Activated CD8-positive, alpha-beta T cell treated with anti-CD3 and anti-CD28 coated beads for 36 hours (primary cell): ENCODE data around the gene NAT9. TPM values are rescaled to one million over a fixed set of nuclear protein-coding genes. Genes with fewer than 3 reads are reported as not detected.

ENCODE experiments used
- ATAC-seq: fragments of 200-7000 bp; cut with Tn5 transposase; one replicate; pipeline ENCODE4 v1.10.0; 2021; ENCODE audit warnings: mild to moderate bottlenecking, moderate library complexity
- CTCF ChIA-PET: fragments of 350-600 bp; sonication (Branson Sonifier 250); formaldehyde crosslinking; loops from one replicate; lab custom pipeline; 2021; ENCODE audit warnings: antibody characterized with exemption; lab: Charles Lee
- POLR2A ChIA-PET: fragments of 350-600 bp; sonication (Branson Sonifier 250); formaldehyde crosslinking; loops from one replicate; lab custom pipeline; 2021; ENCODE audit warnings: antibody characterized with exemption; lab: Charles Lee
- DNase-seq: peaks from one replicate; pipeline ENCODE4 v3.0.0-alpha.2; 2020
- H3K27ac Mint-ChIP-seq: one replicate; pipeline ENCODE4 v1.8.0; 2021; ENCODE audit warnings: mild to moderate bottlenecking, mixed read lengths
- H3K27me3 Mint-ChIP-seq: one replicate; pipeline ENCODE4 v1.8.0; 2021; ENCODE audit warnings: mixed read lengths
- H3K36me3 Mint-ChIP-seq: one replicate; pipeline ENCODE4 v1.8.0; 2021; ENCODE audit warnings: low read depth, mixed read lengths
- H3K4me1 Mint-ChIP-seq: one replicate; pipeline ENCODE4 v1.8.0; 2021; ENCODE audit warnings: low read depth, mixed read lengths
- H3K4me3 Mint-ChIP-seq: one replicate; pipeline ENCODE4 v1.8.0; 2021; ENCODE audit warnings: mild to moderate bottlenecking, moderate library complexity, mixed read lengths
- H3K9me3 Mint-ChIP-seq: one replicate; pipeline ENCODE4 v1.8.0; 2021; ENCODE audit warnings: mixed read lengths
- intact Hi-C: fragments of 100-400 bp; cut with micrococcal nuclease; formaldehyde crosslinking; loops from one replicate; pipeline ENCODE4 v1.10.0; 2022
- total RNA-seq, 2 experiments: library from RNA; stranded (reverse); gene quantifications; one replicate each; pipeline ENCODE4 v1.2.3, GENCODE V29; 2021
- TF ChIP-seq, protein P1 (sequence below): fragments of 200-600 bp; IDR thresholded peaks from one replicate; pipeline ENCODE4 v1.8.0; 2022; ENCODE audit warnings: antibody characterized with exemption, mild to moderate bottlenecking

Gene NAT9
- total RNA-seq, 2 experiments from 2014 or later = 35.5 to 42.4 TPM

DNA sequence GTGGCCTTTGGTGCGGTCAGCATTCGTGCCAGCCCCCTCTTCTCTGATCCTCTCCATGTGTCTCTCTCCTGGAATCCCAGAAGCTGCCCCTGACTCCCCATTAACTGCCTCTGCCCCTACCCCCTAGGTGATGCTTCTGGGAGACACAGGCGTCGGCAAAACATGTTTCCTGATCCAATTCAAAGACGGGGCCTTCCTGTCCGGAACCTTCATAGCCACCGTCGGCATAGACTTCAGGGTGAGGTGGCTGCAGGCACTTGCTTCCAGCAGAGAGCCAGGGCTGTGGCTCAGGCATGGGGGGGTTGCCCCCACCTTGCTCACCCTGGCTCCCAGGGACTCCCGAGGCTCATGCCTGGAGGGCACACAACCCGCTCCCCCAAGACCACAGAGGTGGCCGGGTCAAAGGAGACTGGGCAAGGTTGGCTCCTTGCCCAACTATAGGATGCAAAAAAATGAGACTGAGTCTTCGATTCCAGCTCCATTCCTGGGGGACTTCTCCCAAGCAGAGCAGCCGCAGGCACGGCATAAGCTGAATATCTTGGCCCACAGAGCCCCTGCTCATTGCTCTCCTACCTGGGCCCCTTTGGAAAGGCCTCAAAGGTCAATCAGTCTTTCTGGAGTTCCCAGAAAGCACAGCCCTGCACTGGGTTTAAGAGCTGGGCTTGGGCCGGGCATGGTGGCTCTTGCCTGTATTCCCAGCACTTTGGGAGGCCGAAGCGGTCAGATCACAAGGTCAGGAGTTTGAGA is 35.3 kb downstream of the NAT9 start:
- TF ChIP-seq, protein P1, sequence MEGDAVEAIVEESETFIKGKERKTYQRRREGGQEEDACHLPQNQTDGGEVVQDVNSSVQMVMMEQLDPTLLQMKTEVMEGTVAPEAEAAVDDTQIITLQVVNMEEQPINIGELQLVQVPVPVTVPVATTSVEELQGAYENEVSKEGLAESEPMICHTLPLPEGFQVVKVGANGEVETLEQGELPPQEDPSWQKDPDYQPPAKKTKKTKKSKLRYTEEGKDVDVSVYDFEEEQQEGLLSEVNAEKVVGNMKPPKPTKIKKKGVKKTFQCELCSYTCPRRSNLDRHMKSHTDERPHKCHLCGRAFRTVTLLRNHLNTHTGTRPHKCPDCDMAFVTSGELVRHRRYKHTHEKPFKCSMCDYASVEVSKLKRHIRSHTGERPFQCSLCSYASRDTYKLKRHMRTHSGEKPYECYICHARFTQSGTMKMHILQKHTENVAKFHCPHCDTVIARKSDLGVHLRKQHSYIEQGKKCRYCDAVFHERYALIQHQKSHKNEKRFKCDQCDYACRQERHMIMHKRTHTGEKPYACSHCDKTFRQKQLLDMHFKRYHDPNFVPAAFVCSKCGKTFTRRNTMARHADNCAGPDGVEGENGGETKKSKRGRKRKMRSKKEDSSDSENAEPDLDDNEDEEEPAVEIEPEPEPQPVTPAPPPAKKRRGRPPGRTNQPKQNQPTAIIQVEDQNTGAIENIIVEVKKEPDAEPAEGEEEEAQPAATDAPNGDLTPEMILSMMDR = no peak
- intact Hi-C loops = loop anchor here (5.0 kb wide), 1 partner anchor 121 kb away; no protein-coding TSS in a partner anchor
- no peak for ATAC-seq
- peaks cover 79% of the 10 kb centered on the region for H3K4me1 Mint-ChIP-seq
- ChIA-PET CTCF (interaction anchor here (0.9 to 8.1 kb wide), 6 partner anchors 29 to 125 kb away, joined by 3 to 207 read pairs (median 10); partner anchors contain the start of gene NAT9), POLR2A (interaction anchor here (0.8 to 3.1 kb wide), 5 partner anchors 12 to 69 kb away, joined by 3 to 13 read pairs (median 4); partner anchors contain the start of gene NAT9)
- H3K27me3 Mint-ChIP-seq = no peaks in the 10 kb centered on the region
- H3K4me3 Mint-ChIP-seq = no peak overlapping the region
- peaks cover 7% of the 10 kb centered on the region for H3K9me3 Mint-ChIP-seq
- peaks cover 3% of the 10 kb centered on the region for H3K36me3 Mint-ChIP-seq
- no peak for DNase-seq
- peak overlapping the region; percentile 88 for H3K27ac Mint-ChIP-seq

DNA sequence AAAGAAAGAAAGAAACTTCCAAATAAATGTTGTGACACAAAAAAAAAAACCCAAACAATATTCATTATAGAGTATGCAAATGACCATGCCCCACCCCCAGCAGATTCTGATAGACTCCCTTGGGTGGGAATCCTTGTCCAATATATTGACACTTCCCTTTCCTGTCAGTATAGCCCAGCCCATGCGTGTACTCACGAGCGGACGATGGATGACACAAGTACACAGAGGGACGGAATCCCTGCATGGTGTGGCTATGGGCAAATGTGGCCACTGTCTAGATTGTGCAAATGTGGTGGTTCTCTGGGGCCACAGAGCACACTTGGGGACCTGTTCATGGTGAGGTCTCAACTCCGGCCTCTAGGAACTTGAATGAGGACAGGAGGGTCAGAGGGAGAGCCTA is 36.0 kb downstream of the NAT9 start:
- Mint-ChIP-seq H3K27me3 (no peaks in the 10 kb centered on the region), H3K9me3 (peaks cover 7% of the 10 kb centered on the region), H3K27ac (no peak overlapping the region), H3K4me3 (no peak overlapping the region), H3K4me1 (peaks cover 79% of the 10 kb centered on the region), H3K36me3 (peaks cover 3% of the 10 kb centered on the region)
- DNase-seq = no peak
- intact Hi-C loops = loop anchor here (5.0 kb wide), 1 partner anchor 122 kb away; no protein-coding TSS in a partner anchor
- POLR2A ChIA-PET = interaction anchor here (1.0 to 3.1 kb wide), 3 partner anchors 10 to 36 kb away, joined by 3 to 13 read pairs (median 4); partner anchors contain the start of gene NAT9
- TF ChIP-seq, protein P1 = no peak
- CTCF ChIA-PET = interaction anchor here (8.1 kb wide), 1 partner anchor 82 kb away, joined by 207 read pairs; no protein-coding TSS in a partner anchor
- ATAC-seq = no peak

DNA sequence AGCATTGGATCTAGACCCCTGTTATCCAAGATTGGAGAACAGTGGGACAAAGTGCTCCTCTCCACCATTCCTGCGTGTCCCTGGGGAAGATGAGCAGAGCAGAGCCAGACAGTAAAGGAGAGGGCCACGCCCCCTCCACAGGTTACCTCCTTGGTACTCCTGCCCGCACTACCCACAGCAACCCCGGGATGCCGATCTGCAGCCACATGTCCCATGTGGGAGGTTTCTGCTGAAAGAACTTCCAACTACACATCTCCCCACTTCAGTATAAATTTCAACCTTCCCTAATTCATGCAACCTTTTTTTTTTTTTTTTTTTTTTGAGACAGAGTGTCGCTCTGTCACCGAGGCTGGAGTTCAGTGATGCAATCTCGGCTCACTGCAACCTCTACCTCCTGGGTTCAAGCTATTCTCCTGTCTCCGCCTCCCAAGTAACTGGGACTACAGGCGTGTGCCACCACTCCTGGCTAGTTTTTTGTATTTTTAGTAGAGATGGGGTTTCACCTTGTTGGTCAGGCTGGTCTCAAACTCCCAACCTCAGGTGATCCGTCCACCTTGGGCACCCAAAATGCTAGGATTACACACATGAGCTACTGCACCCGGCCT is 36.8 kb downstream of the NAT9 start:
- peaks cover 7% of the 10 kb centered on the region for H3K9me3 Mint-ChIP-seq
- POLR2A ChIA-PET = interaction anchor here (0.6 to 1.9 kb wide), 6 partner anchors 11 to 152 kb away, joined by 3 to 11 read pairs (median 4); partner anchors contain the start of gene NAT9
- intact Hi-C loops = loop anchor here (5.0 kb wide), 1 partner anchor 82 kb away; no protein-coding TSS in a partner anchor
- peak overlapping the region; percentile 78 for H3K4me3 Mint-ChIP-seq
- peak overlapping the region; percentile 90 for H3K27ac Mint-ChIP-seq
- CTCF ChIA-PET = interaction anchor here (1.6 to 8.1 kb wide), 6 partner anchors 11 to 173 kb away, joined by 7 to 207 read pairs (median 18); no protein-coding TSS in a partner anchor
- no peaks in the 10 kb centered on the region for H3K27me3 Mint-ChIP-seq
- peaks cover 3% of the 10 kb centered on the region for H3K36me3 Mint-ChIP-seq
- H3K4me1 Mint-ChIP-seq = peaks cover 72% of the 10 kb centered on the region
- peak; percentile 45 for DNase-seq
- TF ChIP-seq, protein P1 = no peak
- ATAC-seq = no peak

DNA sequence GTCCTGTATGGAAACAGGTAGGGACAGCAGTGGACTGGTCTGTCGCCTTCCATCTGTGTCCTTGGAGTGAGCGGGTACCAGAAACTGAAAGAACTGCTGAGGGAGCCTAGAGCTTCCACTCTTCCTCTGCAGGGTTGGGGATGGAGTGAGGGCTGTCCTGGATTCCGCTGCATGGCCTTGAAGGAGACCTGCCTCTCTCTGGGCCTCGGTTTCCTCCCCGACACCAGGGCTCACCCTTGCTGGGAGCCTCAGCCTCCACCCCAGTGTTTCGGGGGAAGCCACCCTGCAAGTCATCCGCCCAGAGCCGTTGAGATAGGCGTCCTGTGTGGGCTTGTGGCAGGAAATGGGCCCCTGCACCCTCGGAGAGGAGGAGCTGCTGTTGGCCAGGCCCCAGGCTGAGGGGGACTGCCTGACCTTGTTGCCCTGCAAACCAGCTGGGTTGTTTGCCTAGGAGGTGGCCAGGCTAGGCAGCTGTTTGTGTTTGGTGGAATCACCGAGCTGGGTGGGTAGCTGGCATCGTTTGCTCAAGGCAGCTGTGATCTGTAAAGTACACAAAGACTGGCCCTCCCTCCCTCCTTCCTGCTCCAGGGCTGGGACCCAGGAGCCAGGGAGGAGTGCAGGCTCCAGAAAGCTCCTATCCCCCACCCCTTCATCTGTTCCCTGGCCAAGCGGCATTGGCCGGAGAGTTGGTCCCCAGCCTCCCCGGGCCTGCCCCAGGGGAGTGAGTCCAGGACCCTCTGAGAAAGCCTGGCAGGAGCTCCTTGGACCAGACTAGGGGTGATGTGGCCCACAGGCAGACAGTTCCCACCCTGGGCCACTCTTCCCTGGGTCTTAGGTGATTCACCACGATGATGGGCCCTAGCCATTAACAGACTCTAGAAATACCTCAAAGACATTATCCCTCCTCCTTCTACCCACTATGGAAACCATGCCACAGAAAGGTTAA is 37.8 kb downstream of the NAT9 start:
- Mint-ChIP-seq H3K4me3 (peak overlapping the region; percentile 78), H3K27me3 (no peaks in the 10 kb centered on the region), H3K4me1 (peaks cover 62% of the 10 kb centered on the region), H3K36me3 (no peaks in the 10 kb centered on the region), H3K27ac (peak overlapping the region; percentile 90), H3K9me3 (peaks cover under 1% of the 10 kb centered on the region)
- peak; percentile 88 for ATAC-seq
- intact Hi-C loops = loop anchor here (5.0 kb wide), 1 partner anchor 81 kb away; no protein-coding TSS in a partner anchor
- TF ChIP-seq, protein P1 = no peak
- ChIA-PET POLR2A (interaction anchor here (0.6 to 2.9 kb wide), 9 partner anchors 10 to 135 kb away, joined by 3 to 35 read pairs (median 6); partner anchors contain the start of gene NHERF1), CTCF (interaction anchor here (0.7 to 8.1 kb wide), 25 partner anchors 8 to 172 kb away, joined by 3 to 207 read pairs (median 8); partner anchors contain the start of genes FDXR and NAT9)
- peak; percentile 94 for DNase-seq
